Neuronal stem cell (in vitro differentiated cells): ENCODE results near the gene KRT82.
A peak's percentile ranks its signal among the peaks of the same experiment; 100 is the strongest.

Source experiments
- DNase-seq: peaks from one replicate; pipeline ENCODE4 v3.0.0-alpha.2; 2013; ENCODE audit warnings: low spot score
- H2AFZ ChIP-seq: one replicate; pipeline ENCODE4 v1.6.1; 2013; ENCODE audit warnings: mild to moderate bottlenecking, low read length, inconsistent platforms
- H2AK5ac ChIP-seq: 2 replicates; pipeline ENCODE4 v1.6.1; 2013; ENCODE audit warnings: low read depth, mild to moderate bottlenecking, inconsistent platforms, low read length, moderate library complexity, mixed read lengths
- H2BK120ac ChIP-seq: 2 replicates; pipeline ENCODE4 v1.6.1; 2013; ENCODE audit warnings: low read depth, mild to moderate bottlenecking, inconsistent platforms, low read length, moderate library complexity, mixed read lengths
- H2BK12ac ChIP-seq: one replicate; pipeline ENCODE4 v1.6.1; 2013; ENCODE audit warnings: low read length, inconsistent platforms
- H2BK15ac ChIP-seq: 2 replicates; pipeline ENCODE4 v1.6.1; 2013; ENCODE audit warnings: mild to moderate bottlenecking, low read length, inconsistent platforms, mixed read lengths
- H2BK5ac ChIP-seq: one replicate; pipeline ENCODE4 v1.6.1; 2013; ENCODE audit warnings: inconsistent platforms, mild to moderate bottlenecking, low read length, moderate library complexity
- H3K14ac ChIP-seq: one replicate; pipeline ENCODE4 v1.6.1; 2013; ENCODE audit warnings: low read length, inconsistent platforms
- H3K18ac ChIP-seq: 2 replicates; pipeline ENCODE4 v1.6.1; 2013; ENCODE audit warnings: low read length, inconsistent platforms
- H3K23ac ChIP-seq: 2 replicates; pipeline ENCODE4 v1.6.1; 2013; ENCODE audit warnings: low read depth, mild to moderate bottlenecking, mixed read lengths, low read length, inconsistent platforms; ENCODE audit not compliant: poor library complexity
- H3K27ac ChIP-seq: replicated peaks from 3 replicates; pipeline ENCODE4 v1.5.1; 2013; ENCODE audit warnings: low read length, inconsistent platforms
- H3K27me3 ChIP-seq, 3 experiments: 2 replicates each; pipeline ENCODE4 v1.6.1; 2013; ENCODE audit warnings: low read length in 3 of 3, mild to moderate bottlenecking in 2 of 3, inconsistent platforms in 1 of 3, low read depth in 1 of 3, mixed read lengths in 1 of 3, moderate library complexity in 1 of 3; ENCODE audit not compliant: control insufficient read depth in 3 of 3, insufficient read depth in 3 of 3
- H3K36me3 ChIP-seq, 2 donors: replicated peaks in 1 of 2; 2 replicates each; pipeline ENCODE4 v1.6.1; 2013; ENCODE audit warnings: low read length in 2 of 2; ENCODE audit not compliant: control insufficient read depth in 2 of 2, insufficient read depth in 2 of 2
- H3K4ac ChIP-seq: 2 replicates; pipeline ENCODE4 v1.6.1; 2013; ENCODE audit warnings: inconsistent platforms, mild to moderate bottlenecking, low read length, moderate library complexity
- H3K4me1 ChIP-seq, 2 donors: 1 replicate in 1 of 2; 2 replicates in 1 of 2; pipeline ENCODE4 v1.6.1; 2013; ENCODE audit warnings: low read length in 2 of 2, low read depth in 1 of 2; ENCODE audit not compliant: control insufficient read depth in 2 of 2, insufficient read depth in 1 of 2
- H3K4me2 ChIP-seq: one replicate; pipeline ENCODE4 v1.6.1; 2013; ENCODE audit warnings: mild to moderate bottlenecking, low read length, inconsistent platforms; ENCODE audit not compliant: insufficient read depth, poor library complexity, severe bottlenecking
- H3K4me3 ChIP-seq, 2 donors: 2 replicates each; pipeline ENCODE4 v1.5.1; 2013; ENCODE audit warnings: low read length in 2 of 2, mild to moderate bottlenecking in 2 of 2, inconsistent platforms in 1 of 2, moderate library complexity in 1 of 2
- H3K79me1 ChIP-seq: one replicate; pipeline ENCODE4 v1.6.1; 2013; ENCODE audit warnings: low read depth, mild to moderate bottlenecking, inconsistent platforms, low read length, moderate library complexity
- H3K9ac ChIP-seq: one replicate; pipeline ENCODE4 v1.6.1; 2013; ENCODE audit warnings: mild to moderate bottlenecking, low read depth, low read length, inconsistent platforms; ENCODE audit not compliant: poor library complexity
- H3K9me3 ChIP-seq, 2 donors: replicated peaks in 1 of 2; 2 replicates each; pipeline versions ENCODE3 to v1.6.1; 2013; ENCODE audit warnings: low read length in 2 of 2, mild to moderate bottlenecking in 2 of 2, inconsistent platforms in 1 of 2, low read depth in 1 of 2, mixed read lengths in 1 of 2, moderate library complexity in 1 of 2; ENCODE audit not compliant: control insufficient read depth in 2 of 2, insufficient read depth in 1 of 2
- H4K8ac ChIP-seq: one replicate; pipeline ENCODE4 v1.6.1; 2013; ENCODE audit warnings: low read depth, mild to moderate bottlenecking, inconsistent platforms, low read length, moderate library complexity
- H4K91ac ChIP-seq: one replicate; pipeline ENCODE4 v1.6.1; 2013; ENCODE audit warnings: low read length, low read depth, mild to moderate bottlenecking, inconsistent platforms; ENCODE audit not compliant: poor library complexity
- WGBS, 2 donors: extraction: QIAGEN DNeasy Blood & Tissue Kit; methylation state at CpG; one replicate each; pipeline ENCODE4 v1.1.7; 2013; ENCODE audit warnings: missing lambda C conversion rate in 2 of 2, mixed read lengths in 1 of 2; ENCODE audit not compliant: insufficient read length in 2 of 2, insufficient replicate concordance in 1 of 2; ENCODE audit errors: extremely low coverage in 2 of 2; 5-methylcytosine and 5-hydroxymethylcytosine counted together

KRT82 gene

DNA sequence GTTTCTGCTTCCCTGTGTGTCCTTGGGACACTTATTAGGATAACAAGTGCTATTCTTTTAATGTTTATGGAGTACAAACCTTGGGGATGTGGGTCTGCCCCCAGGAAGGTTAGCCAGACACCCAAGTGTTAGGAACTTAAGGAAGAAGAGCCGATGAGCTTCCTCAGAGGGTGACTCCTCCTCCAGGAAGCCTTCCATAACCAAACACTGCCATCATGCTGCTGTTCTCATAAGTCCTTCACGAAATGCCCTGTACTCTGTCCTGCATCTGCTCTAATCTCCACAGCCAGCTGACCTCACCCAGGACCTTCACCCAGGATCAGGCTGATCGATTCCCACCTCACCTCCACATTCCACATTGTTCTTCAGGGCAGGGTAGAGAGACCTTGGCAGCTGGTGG, 37.6 kb downstream of the KRT82 start:
- H3K36me3 ChIP-seq, result no peaks in the 10 kb centered on the region
- no peak overlapping the region for H2BK5ac ChIP-seq
- H2BK120ac ChIP-seq, result no peak overlapping the region
- H3K23ac ChIP-seq, result no peak overlapping the region
- no peak overlapping the region for H2BK12ac ChIP-seq
- no peak for DNase-seq
- no peaks in the 10 kb centered on the region for H3K79me1 ChIP-seq
- H4K91ac ChIP-seq, result no peak overlapping the region
- peaks cover 0 to 2% of the 10 kb centered on the region in 2 donors for H3K4me1 ChIP-seq
- no peak overlapping the region for H3K9ac ChIP-seq
- H3K18ac ChIP-seq, result no peak overlapping the region
- H3K14ac ChIP-seq, result no peak overlapping the region
- H2BK15ac ChIP-seq, result no peak overlapping the region
- H4K8ac ChIP-seq, result no peak overlapping the region
- H3K4me2 ChIP-seq, result no peak overlapping the region
- peaks cover 0 to 5% (median 0%) of the 10 kb centered on the region in 3 experiments for H3K27me3 ChIP-seq
- H3K27ac ChIP-seq, result no peak overlapping the region
- no peak overlapping the region for H2AK5ac ChIP-seq
- WGBS, 2 donors, result no CpG with 5 or more reads among the region's 3 CpGs
- H3K4ac ChIP-seq, result no peak overlapping the region
- H3K9me3 ChIP-seq, result no peaks in the 10 kb centered on the region
- no peak overlapping the region for H2AFZ ChIP-seq
- H3K4me3 ChIP-seq, result no peak overlapping the region

DNA sequence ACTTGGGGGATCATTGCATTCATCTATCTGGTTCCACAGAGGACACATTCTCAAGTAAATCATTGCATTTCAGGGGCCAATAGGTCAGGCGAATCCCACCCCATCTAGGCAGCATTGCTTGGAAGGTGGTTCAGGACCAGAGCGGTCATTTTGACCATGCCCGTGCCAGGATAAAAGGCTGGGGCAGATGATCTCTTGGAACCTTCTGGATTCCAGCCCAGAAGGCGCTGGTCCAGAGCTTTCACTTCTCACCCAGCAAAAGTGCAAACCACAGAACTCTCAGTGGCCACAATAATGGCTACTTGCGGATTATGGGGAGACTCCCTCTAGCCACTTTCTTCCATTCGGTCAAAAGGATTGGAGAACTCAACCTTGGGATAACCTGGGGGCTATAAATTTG, 38.3 kb downstream of the KRT82 start:
- H3K27me3 ChIP-seq, result peaks cover 0 to 5% (median 0%) of the 10 kb centered on the region in 3 experiments
- no peak overlapping the region for H3K4ac ChIP-seq

GRCh38 chr12:52366738-52367485, 39.2 kb downstream of the KRT82 start, which contains the start of gene KRT85:
KRT85 (minus strand) TSS chr12:52367481; CDS start chr12:52367405, 76 bp downstream.
- Histone ChIP-seq H3K36me3 (no peaks in the 10 kb centered on the region), H3K79me1 (no peaks in the 10 kb centered on the region), H2BK12ac (no peak within 1 kb of the TSS), H3K14ac (no peak within 1 kb of the TSS), H3K27ac (no peak within 1 kb of the TSS), H2BK15ac (no peak within 1 kb of the TSS), H3K4ac (no peak within 1 kb of the TSS), H2AFZ (no peak within 1 kb of the TSS), H4K8ac (peak within 1 kb of the TSS; percentile 45), H3K18ac (peak within 1 kb of the TSS; percentile 74), H3K4me3 (no peak within 1 kb of the TSS), H3K9me3 (no peaks in the 10 kb centered on the region), H3K27me3 (peaks cover 0 to 5% (median 0%) of the 10 kb centered on the region in 3 experiments), H3K4me2 (no peak within 1 kb of the TSS), H2AK5ac (peak within 1 kb of the TSS; percentile 22), H2BK5ac (no peak within 1 kb of the TSS), H2BK120ac (no peak within 1 kb of the TSS), H3K9ac (peak within 1 kb of the TSS; percentile 34), H3K4me1 (peaks cover 0 to 2% of the 10 kb centered on the region in 2 donors), H3K23ac (peak within 1 kb of the TSS; percentile 14), H4K91ac (no peak within 1 kb of the TSS)
- no CpG with 5 or more reads among the region's 42 CpGs for WGBS, 2 donors
- no peak for DNase-seq

More for the DNA sequence above, 38.3 kb downstream of the KRT82 start:
- H3K4me2 ChIP-seq, result no peak overlapping the region
- H3K27ac ChIP-seq, result no peak overlapping the region
- H2BK12ac ChIP-seq, result no peak overlapping the region
- H3K36me3 ChIP-seq, result no peaks in the 10 kb centered on the region
- H3K14ac ChIP-seq, result no peak overlapping the region
- DNase-seq, result no peak
- no peak overlapping the region for H2AFZ ChIP-seq
- no peak overlapping the region for H4K8ac ChIP-seq
- H2AK5ac ChIP-seq, result no peak overlapping the region
- H3K9me3 ChIP-seq, result no peaks in the 10 kb centered on the region
- no peak overlapping the region for H3K18ac ChIP-seq
- no peak overlapping the region for H3K9ac ChIP-seq
- no peaks in the 10 kb centered on the region for H3K79me1 ChIP-seq
- no peak overlapping the region for H2BK120ac ChIP-seq
- peaks cover 0 to 2% of the 10 kb centered on the region in 2 donors for H3K4me1 ChIP-seq
- no CpG with 5 or more reads among the region's 6 CpGs for WGBS, 2 donors
- H3K4me3 ChIP-seq, result no peak overlapping the region
- no peak overlapping the region for H3K23ac ChIP-seq
- no peak overlapping the region for H2BK15ac ChIP-seq
- H4K91ac ChIP-seq, result no peak overlapping the region
- H2BK5ac ChIP-seq, result no peak overlapping the region

DNA sequence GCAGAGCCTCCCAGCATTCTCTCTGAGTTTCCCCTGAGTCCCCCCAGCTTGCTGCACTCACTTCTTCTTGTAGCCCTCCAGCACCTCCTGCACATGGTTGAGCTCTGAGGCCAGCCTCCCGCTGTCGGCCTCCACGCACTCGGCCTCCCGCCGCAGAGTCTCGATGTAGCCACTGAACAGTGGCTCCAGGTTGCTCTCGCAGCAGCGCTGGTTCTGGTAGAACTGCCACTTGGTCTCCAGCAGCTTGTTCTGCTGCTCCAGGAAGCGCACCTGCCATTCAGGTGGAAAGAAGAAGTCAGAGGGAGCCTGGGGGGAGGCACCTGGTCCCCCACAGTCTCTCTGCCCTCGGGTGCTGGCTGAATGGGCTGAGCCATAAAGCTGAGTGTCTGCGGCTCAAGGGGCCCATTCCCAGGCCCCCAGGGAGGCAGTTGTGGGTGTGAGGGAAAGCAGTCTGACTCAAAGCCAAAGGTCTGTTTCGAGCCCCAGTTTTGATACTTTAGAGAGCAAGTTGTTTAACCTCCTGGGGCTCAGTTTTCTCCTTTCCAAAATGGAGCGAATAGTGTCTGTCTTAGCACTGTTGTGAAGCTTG, 41.1 kb downstream of the KRT82 start:
- Histone ChIP-seq H2BK5ac (no peak overlapping the region), H3K4me2 (no peak overlapping the region), H3K27me3 (peaks cover 0 to 5% (median 0%) of the 10 kb centered on the region in 3 experiments), H2AFZ (no peak overlapping the region), H2AK5ac (peak overlapping the region; percentile 61), H4K8ac (no peak overlapping the region), H3K14ac (no peak overlapping the region), H4K91ac (no peak overlapping the region), H3K4ac (no peak overlapping the region), H3K27ac (no peak overlapping the region), H2BK15ac (no peak overlapping the region), H3K4me3 (no peak overlapping the region), H3K9ac (no peak overlapping the region), H3K23ac (no peak overlapping the region), H3K79me1 (no peaks in the 10 kb centered on the region), H3K36me3 (no peaks in the 10 kb centered on the region), H3K4me1 (no peaks in the 10 kb centered on the region), H3K9me3 (no peaks in the 10 kb centered on the region), H2BK120ac (no peak overlapping the region), H3K18ac (no peak overlapping the region), H2BK12ac (no peak overlapping the region)
- no CpG with 5 or more reads among the region's 14 CpGs for WGBS, 2 donors
- no peak for DNase-seq
